ENCODE results near the gene KIF11.

GRCh38 chr10:92638037-92638436 lies 45.1 kb downstream of the KIF11 start:
- TF ChIP-seq POLR2A (IDR thresholded peaks at IDR 0.05; ENCODE audit: low read depth) = no peak
- TF ChIP-seq CTCF (IDR thresholded peaks at IDR 0.05) = no peak
- TF ChIP-seq POLR2AphosphoS5 (IDR thresholded peaks at IDR 0.05) = no peak
- no peak for TF ChIP-seq EP300 (IDR thresholded peaks at IDR 0.05)
